ENCODE results near the gene EMX2.

DNA sequence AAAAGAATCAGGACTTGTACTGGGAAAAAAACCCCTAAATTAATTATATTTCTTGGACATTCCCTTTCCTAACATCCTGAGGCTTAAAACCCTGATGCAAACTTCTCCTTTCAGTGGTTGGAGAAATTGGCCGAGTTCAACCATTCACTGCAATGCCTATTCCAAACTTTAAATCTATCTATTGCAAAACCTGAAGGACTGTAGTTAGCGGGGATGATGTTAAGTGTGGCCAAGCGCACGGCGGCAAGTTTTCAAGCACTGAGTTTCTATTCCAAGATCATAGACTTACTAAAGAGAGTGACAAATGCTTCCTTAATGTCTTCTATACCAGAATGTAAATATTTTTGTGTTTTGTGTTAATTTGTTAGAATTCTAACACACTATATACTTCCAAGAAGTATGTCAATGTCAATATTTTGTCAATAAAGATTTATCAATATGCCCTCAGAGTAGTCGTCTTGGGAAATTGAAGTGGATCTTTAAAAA is 6.6 kb downstream of the EMX2 start:
- TF ChIP-seq, protein P1, sequence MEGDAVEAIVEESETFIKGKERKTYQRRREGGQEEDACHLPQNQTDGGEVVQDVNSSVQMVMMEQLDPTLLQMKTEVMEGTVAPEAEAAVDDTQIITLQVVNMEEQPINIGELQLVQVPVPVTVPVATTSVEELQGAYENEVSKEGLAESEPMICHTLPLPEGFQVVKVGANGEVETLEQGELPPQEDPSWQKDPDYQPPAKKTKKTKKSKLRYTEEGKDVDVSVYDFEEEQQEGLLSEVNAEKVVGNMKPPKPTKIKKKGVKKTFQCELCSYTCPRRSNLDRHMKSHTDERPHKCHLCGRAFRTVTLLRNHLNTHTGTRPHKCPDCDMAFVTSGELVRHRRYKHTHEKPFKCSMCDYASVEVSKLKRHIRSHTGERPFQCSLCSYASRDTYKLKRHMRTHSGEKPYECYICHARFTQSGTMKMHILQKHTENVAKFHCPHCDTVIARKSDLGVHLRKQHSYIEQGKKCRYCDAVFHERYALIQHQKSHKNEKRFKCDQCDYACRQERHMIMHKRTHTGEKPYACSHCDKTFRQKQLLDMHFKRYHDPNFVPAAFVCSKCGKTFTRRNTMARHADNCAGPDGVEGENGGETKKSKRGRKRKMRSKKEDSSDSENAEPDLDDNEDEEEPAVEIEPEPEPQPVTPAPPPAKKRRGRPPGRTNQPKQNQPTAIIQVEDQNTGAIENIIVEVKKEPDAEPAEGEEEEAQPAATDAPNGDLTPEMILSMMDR (conservative IDR thresholded peaks at IDR 0.05 in 1 of 2, IDR thresholded peaks at IDR 0.05 in 1 of 2; ENCODE audit: extremely low read depth in 1 of 2, insufficient read depth in 1 of 2, low read depth in 1 of 2, low read length in 2 of 2), result no peak
- TF ChIP-seq EZH2 (IDR thresholded peaks at IDR 0.05; ENCODE audit: borderline replicate concordance, low read length), result no peak
